Measurements from ENCODE around the gene CMTM8.

CMTM8 gene

DNA sequence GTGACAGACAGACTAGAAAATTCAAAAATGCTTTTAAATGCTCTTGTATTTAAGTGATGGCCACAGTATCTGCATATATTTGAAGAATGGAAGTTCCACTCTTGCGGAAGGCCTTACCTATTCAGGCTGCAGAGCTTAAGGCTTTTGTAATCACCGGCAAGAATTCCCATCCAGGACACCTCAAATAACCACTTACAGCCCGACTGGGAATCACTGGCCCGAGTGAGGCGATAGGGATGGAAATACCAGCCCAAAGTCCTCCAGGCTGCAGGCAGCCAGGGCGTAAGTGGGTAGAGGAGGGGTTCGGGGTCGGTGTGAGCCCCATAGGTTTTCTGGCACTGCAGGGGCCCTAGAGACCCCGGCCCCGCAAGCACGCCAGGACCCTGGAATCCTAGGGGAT, 162.6 kb downstream of the CMTM8 start:
- H3K27ac ChIP-seq = peak overlapping the region; percentile 92
- ChIA-PET CTCF (no interaction called here), POLR2A (ENCODE audit: low non-redundant PET) (no interaction called here)
- TF ChIP-seq, protein P1, sequence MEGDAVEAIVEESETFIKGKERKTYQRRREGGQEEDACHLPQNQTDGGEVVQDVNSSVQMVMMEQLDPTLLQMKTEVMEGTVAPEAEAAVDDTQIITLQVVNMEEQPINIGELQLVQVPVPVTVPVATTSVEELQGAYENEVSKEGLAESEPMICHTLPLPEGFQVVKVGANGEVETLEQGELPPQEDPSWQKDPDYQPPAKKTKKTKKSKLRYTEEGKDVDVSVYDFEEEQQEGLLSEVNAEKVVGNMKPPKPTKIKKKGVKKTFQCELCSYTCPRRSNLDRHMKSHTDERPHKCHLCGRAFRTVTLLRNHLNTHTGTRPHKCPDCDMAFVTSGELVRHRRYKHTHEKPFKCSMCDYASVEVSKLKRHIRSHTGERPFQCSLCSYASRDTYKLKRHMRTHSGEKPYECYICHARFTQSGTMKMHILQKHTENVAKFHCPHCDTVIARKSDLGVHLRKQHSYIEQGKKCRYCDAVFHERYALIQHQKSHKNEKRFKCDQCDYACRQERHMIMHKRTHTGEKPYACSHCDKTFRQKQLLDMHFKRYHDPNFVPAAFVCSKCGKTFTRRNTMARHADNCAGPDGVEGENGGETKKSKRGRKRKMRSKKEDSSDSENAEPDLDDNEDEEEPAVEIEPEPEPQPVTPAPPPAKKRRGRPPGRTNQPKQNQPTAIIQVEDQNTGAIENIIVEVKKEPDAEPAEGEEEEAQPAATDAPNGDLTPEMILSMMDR (conservative IDR thresholded peaks at IDR 0.05; ENCODE audit: low read depth) = no peak
- DNase-seq (ENCODE audit: low spot score) = no peak

DNA sequence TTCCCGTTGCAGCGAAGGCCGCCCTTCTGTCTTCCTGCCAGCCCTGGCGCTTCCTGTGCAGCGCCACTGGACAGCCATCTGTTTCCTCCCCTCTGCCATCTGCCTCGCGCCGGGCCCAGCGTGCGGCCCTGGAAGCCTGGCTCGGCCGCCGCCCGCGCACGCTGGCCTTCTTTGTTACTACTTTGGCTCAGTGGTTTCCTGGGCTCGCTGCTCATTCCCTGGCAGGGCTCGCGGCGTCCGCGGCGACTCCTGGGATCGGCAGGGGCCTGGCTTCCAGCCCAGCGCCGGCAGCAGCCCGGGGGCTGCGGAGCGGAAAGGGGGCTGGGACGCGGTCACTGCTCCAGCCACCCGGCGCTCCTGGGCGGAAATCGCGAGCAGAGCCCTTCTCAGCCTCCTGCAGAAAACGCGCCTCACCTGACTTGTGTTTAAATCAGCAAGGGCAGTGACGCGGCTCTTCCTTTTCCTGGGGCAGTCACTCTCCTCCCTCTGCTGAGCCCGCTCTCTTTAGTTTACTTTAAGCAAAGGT, 163.1 kb downstream of the CMTM8 start:
- POLR2A ChIA-PET (ENCODE audit: low non-redundant PET) = no interaction called here
- peak overlapping the region; percentile 92 for H3K27ac ChIP-seq
- TF ChIP-seq, protein P1 (conservative IDR thresholded peaks at IDR 0.05; ENCODE audit: low read depth) = no peak
- CTCF ChIA-PET = no interaction called here
- no peak for DNase-seq (ENCODE audit: low spot score)

- ChIA-PET CTCF (no interaction called here), POLR2A (ENCODE audit: low non-redundant PET) (no interaction called here)
Observed at GRCh38 chr3:32403663-32404062, 165.2 kb downstream of the CMTM8 start.

DNA sequence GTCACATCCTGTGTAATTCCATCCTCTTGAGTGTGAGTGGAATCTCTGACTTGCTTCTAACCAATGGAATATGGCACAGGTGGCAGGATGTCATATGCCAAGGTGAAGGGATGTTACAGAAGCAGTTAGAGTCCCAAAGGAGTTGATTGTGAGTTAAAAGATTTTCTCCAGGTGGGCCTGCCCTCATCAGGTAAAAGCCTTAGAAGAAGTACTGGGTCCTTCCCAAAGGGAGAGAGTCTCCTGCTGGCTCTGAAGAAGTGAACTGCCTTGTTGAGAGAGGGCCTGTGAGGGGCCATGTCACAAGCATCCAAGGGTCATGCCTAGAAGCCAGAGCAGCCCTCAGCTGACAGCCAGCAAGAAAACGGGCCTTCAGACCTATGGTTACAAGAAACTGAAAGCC, 166.2 kb downstream of the CMTM8 start:
- H3K27ac ChIP-seq = no peak overlapping the region
- no peak for DNase-seq (ENCODE audit: low spot score)
- POLR2A ChIA-PET (ENCODE audit: low non-redundant PET) = no interaction called here
- CTCF ChIA-PET = no interaction called here
- TF ChIP-seq, protein P1 (conservative IDR thresholded peaks at IDR 0.05; ENCODE audit: low read depth) = no peak

More at GRCh38 chr3:32403663-32404062, 165.2 kb downstream of the CMTM8 start:
- no peak overlapping the region for H3K27ac ChIP-seq
- no peak for DNase-seq (ENCODE audit: low spot score)
- TF ChIP-seq, protein P1 (conservative IDR thresholded peaks at IDR 0.05; ENCODE audit: low read depth) = no peak

GRCh38 chr3:32405155-32405554, 166.7 kb downstream of the CMTM8 start:
- no peak for DNase-seq (ENCODE audit: low spot score)
- H3K27ac ChIP-seq = no peak overlapping the region
- CTCF ChIA-PET = no interaction called here
- POLR2A ChIA-PET (ENCODE audit: low non-redundant PET) = no interaction called here
- TF ChIP-seq, protein P1 (conservative IDR thresholded peaks at IDR 0.05; ENCODE audit: low read depth) = no peak

DNA sequence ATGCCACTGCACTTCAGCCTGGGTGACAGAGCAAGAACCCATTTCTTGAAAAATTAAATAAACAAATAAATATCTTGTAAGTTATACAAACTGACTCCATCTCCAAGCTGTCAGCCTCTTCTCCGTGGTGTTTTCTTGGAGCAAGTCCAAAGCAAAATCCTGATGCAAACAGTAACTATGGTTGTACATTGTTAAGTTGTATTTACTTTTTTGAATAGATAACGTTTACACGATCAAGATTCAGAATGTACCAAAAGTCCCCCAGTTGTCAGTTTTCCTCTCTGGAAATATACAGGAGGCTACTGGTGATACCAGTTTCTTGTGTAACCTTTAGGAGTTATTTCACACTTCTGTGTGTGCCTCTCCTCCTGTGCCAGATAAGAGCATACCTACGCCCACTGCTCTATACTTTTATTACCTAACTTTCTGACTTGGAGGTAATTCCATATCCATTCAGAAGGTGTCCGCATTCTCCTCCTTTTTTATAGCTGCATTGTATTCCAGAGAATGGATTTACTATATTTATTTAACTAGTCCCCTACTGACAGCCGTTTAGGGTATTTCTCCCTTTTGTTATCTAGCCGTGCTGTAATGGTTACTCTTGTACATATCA, 167.3 kb downstream of the CMTM8 start:
- ChIA-PET CTCF (interaction anchor here (0.5 kb wide), 1 partner anchor 65 kb away, joined by 3 read pairs; no protein-coding TSS in a partner anchor), POLR2A (ENCODE audit: low non-redundant PET) (no interaction called here)
- no peak for DNase-seq (ENCODE audit: low spot score)
- H3K27ac ChIP-seq = no peak overlapping the region
- TF ChIP-seq, protein P1 (conservative IDR thresholded peaks at IDR 0.05; ENCODE audit: low read depth) = no peak
